DOHH2 (cell line): Measurements from ENCODE around the gene ZBTB26.

Experiments
- H3F3A ChIP-seq: fragments of 200-600 bp; sonication (generic), shearing (Covaris generic); 2 replicates; pipeline ENCODE4 v1.6.0; 2016; ENCODE audit warnings: antibody characterized with exemption, mild to moderate bottlenecking; ENCODE audit not compliant: control insufficient read depth, insufficient read depth
- H3K27ac ChIP-seq: fragments of 200-600 bp; sonication (generic); 2 replicates; pipeline ENCODE4 v1.5.1; 2014; ENCODE audit warnings: low read depth, mild to moderate bottlenecking, low read length, moderate library complexity
- H3K27me3 ChIP-seq: fragments of 200-600 bp; sonication (generic); 2 replicates; pipeline ENCODE4 v1.6.1; 2014; ENCODE audit warnings: mild to moderate bottlenecking, low read length, mixed read lengths; ENCODE audit not compliant: control insufficient read depth
- H3K36me3 ChIP-seq: fragments of 200-600 bp; sonication (generic); 2 replicates; pipeline ENCODE4 v1.6.1; 2014; ENCODE audit warnings: mild to moderate bottlenecking, low read length, moderate library complexity, mixed read lengths; ENCODE audit not compliant: control insufficient read depth
- H3K4me1 ChIP-seq: fragments of 200-600 bp; sonication (generic); 2 replicates; pipeline ENCODE4 v1.6.1; 2014; ENCODE audit warnings: mild to moderate bottlenecking, low read length, mixed read lengths; ENCODE audit not compliant: control insufficient read depth
- H3K4me2 ChIP-seq: fragments of 200-600 bp; sonication (generic); 2 replicates; pipeline ENCODE4 v1.6.0; 2014; ENCODE audit warnings: mild to moderate bottlenecking, low read length, moderate library complexity
- H3K4me3 ChIP-seq: fragments of 200-600 bp; sonication (generic); 2 replicates; pipeline ENCODE4 v1.5.1; 2014; ENCODE audit warnings: mild to moderate bottlenecking, low read length, mixed read lengths
- H3K79me2 ChIP-seq: fragments of 200-600 bp; sonication (generic); 2 replicates; pipeline ENCODE4 v1.6.1; 2014; ENCODE audit warnings: mild to moderate bottlenecking, low read length, mixed read lengths; ENCODE audit not compliant: control insufficient read depth
- H3K9me2 ChIP-seq: fragments of 200-600 bp; sonication (generic); replicated peaks from 2 replicates; pipeline ENCODE4 v1.6.1; 2014; ENCODE audit warnings: mild to moderate bottlenecking, low read length, mixed read lengths; ENCODE audit not compliant: control insufficient read depth
- H3K9me3 ChIP-seq: fragments of 200-600 bp; sonication (generic); 2 replicates; pipeline ENCODE4 v1.6.1; 2014; ENCODE audit warnings: antibody characterized with exemption, low read length, mixed read lengths; ENCODE audit not compliant: control insufficient read depth, insufficient read depth
- H4K20me1 ChIP-seq: fragments of 200-600 bp; sonication (generic); 2 replicates; pipeline ENCODE4 v1.6.0; 2014; ENCODE audit warnings: low read depth, mild to moderate bottlenecking, antibody characterized with exemption, low read length, moderate library complexity; ENCODE audit not compliant: control insufficient read depth, insufficient read depth
- EZH2phosphoT487 ChIP-seq: fragments of 200-600 bp; sonication (generic); IDR thresholded peaks from 2 replicates; pipeline ENCODE4 v1.6.1; 2017; ENCODE audit warnings: borderline replicate concordance, mild to moderate bottlenecking, antibody characterized with exemption, low read length, moderate library complexity, mixed read lengths
- TF ChIP-seq, protein P1 (sequence below): fragments of 200-600 bp; sonication (generic); IDR thresholded peaks from one replicate; pipeline ENCODE4 v1.5.1; 2014; ENCODE audit warnings: antibody characterized with exemption, mild to moderate bottlenecking, low read depth, low read length; ENCODE audit not compliant: poor library complexity, severe bottlenecking

The ZBTB26 gene

DNA sequence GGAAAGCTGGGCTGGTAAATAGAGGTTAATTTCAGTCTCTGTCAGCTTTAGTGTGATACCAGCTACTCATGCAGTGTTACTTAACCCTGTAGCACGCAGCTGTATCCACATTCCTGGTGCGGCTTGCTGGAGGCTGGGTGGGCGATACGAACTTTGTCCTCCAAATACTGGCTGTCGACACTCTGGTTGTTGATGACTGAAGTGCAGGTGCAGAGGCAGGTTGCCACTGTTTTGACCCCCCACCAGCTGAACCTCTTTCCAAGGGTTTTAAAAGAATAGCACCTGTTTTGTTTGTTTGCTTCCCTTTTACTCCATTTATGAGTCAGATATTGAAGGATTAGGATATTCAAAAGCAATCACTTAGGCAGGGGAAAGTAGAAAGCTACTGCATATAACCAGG lies 5.2 kb upstream of the ZBTB26 start:
- Histone ChIP-seq H3K9me2 (no peaks in the 10 kb centered on the region), H3K36me3 (peaks cover 31% of the 10 kb centered on the region), H3K27ac (no peak overlapping the region), H3K9me3 (no peaks in the 10 kb centered on the region), H3K27me3 (no peaks in the 10 kb centered on the region), H4K20me1 (peaks cover 2% of the 10 kb centered on the region; the same call in 1 of the 2 replicates), H3K4me1 (peaks cover 21% of the 10 kb centered on the region), H3K4me2 (no peak overlapping the region), H3K79me2 (peaks cover 54% of the 10 kb centered on the region), H3F3A (peaks cover 8% of the 10 kb centered on the region; the same call in 1 of the 2 replicates), H3K4me3 (no peak overlapping the region)
- TF ChIP-seq, protein P1, sequence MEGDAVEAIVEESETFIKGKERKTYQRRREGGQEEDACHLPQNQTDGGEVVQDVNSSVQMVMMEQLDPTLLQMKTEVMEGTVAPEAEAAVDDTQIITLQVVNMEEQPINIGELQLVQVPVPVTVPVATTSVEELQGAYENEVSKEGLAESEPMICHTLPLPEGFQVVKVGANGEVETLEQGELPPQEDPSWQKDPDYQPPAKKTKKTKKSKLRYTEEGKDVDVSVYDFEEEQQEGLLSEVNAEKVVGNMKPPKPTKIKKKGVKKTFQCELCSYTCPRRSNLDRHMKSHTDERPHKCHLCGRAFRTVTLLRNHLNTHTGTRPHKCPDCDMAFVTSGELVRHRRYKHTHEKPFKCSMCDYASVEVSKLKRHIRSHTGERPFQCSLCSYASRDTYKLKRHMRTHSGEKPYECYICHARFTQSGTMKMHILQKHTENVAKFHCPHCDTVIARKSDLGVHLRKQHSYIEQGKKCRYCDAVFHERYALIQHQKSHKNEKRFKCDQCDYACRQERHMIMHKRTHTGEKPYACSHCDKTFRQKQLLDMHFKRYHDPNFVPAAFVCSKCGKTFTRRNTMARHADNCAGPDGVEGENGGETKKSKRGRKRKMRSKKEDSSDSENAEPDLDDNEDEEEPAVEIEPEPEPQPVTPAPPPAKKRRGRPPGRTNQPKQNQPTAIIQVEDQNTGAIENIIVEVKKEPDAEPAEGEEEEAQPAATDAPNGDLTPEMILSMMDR = no peak
- no peak for TF ChIP-seq EZH2phosphoT487

DNA sequence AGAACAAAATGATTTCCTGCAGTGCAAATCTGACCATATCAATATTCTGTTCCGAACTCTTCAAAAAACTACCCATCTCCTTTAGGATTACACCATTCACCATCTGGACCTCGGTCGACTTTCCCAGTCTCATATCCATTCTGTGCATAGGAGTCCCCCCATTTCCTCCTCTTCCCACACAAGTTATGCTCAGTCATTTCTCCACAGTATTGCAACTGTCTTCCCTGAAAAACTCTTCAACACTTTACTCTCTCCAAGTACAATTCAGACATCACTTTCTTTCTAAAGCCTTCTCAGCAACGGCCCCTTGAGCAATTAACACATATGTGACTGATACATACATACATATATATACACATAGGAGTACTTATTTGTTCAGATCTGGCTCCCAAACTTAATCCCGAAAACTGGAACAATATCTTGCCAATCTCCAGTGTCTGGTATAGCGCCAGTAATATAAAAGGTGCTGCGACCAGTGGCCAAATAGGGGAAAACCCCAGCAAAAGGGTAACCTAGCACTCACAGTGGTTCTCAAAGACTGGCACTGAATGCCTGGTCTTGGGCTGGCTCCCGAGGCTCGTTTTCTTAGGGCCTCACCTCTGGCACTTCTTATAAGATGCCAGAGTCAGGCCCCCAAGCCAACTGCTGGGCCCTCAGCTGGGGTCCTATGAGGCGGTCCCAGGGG lies 629 bp downstream of the ZBTB26 start:
- H3K27me3 ChIP-seq = no peaks in the 10 kb centered on the region

DNA sequence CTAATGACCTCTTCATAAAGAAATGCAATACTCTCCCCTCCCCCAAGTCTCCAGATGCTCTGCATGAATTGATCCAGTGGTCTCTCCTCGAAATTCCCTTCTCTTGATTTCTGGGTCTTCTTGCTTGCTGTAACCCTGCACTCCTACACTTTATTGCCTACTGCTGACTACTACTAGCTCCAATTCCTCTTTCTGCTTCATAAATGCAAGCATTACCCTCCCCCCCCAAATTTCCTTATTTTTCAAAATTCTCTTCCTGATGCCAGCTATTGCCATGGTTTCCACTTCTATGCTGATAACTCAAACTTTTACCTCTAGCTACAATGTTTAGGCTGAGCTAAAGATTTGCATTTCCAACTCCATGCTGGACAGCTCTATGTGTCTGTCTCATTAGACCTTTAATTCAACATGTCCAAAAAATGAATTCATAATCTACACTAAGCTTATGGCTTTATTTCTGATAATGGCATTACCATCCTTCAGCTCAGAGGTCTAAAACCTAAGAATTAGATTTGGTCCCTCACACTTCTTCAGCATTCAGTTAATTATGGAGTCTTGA lies 1.4 kb downstream of the ZBTB26 start:
- Histone ChIP-seq H3K79me2 (peaks cover 72% of the 10 kb centered on the region), H3K9me2 (no peaks in the 10 kb centered on the region), H3K9me3 (no peaks in the 10 kb centered on the region), H3K27me3 (no peaks in the 10 kb centered on the region), H3K4me2 (peak overlapping the region; percentile 68), H4K20me1 (no peaks in the 10 kb centered on the region), H3K36me3 (peaks cover 9% of the 10 kb centered on the region), H3F3A (peaks cover 7% of the 10 kb centered on the region), H3K4me1 (peaks cover 26% of the 10 kb centered on the region), H3K27ac (no peak overlapping the region), H3K4me3 (peak overlapping the region; percentile 99)
- TF ChIP-seq, protein P1 = no peak
- no peak for TF ChIP-seq EZH2phosphoT487

More for the DNA sequence above, 629 bp downstream of the ZBTB26 start:
- Histone ChIP-seq H3K4me2 (peak overlapping the region; percentile 68), H3F3A (peaks cover 7% of the 10 kb centered on the region), H3K4me1 (peaks cover 23% of the 10 kb centered on the region), H3K36me3 (peaks cover 9% of the 10 kb centered on the region), H3K27ac (peak overlapping the region; percentile 46), H3K4me3 (peak overlapping the region; percentile 99), H3K9me3 (no peaks in the 10 kb centered on the region), H4K20me1 (no peaks in the 10 kb centered on the region), H3K79me2 (peaks cover 78% of the 10 kb centered on the region), H3K9me2 (no peaks in the 10 kb centered on the region)
- TF ChIP-seq, protein P1 = peak; percentile 30
- no peak for TF ChIP-seq EZH2phosphoT487
